KOPT-K1 (cell line): Measurements from ENCODE around the gene ZNF430.

Source experiments
- H3K27ac ChIP-seq: fragments of 200-600 bp; sonication (generic); 2 replicates; pipeline ENCODE4 v1.5.1; 2016; ENCODE audit warnings: antibody characterized with exemption, mild to moderate bottlenecking, low read depth, low read length; ENCODE audit not compliant: poor library complexity, severe bottlenecking
- H3K36me3 ChIP-seq: fragments of 200-600 bp; sonication (generic); 2 replicates; pipeline ENCODE4 v1.5.1; 2017; ENCODE audit warnings: antibody characterized with exemption, mild to moderate bottlenecking, low read length, moderate library complexity; ENCODE audit not compliant: insufficient read depth
- H3K9me3 ChIP-seq: fragments of 200-600 bp; sonication (generic); 2 replicates; pipeline ENCODE4 v1.5.1; 2017; ENCODE audit warnings: antibody characterized with exemption, low read length, mild to moderate bottlenecking; ENCODE audit not compliant: insufficient read depth, poor library complexity, severe bottlenecking

Gene ZNF430

GRCh38 chr19:21092109-21092508, 71.7 kb downstream of the ZNF430 start:
- Histone ChIP-seq H3K27ac (no peak overlapping the region), H3K9me3 (no peaks in the 10 kb centered on the region), H3K36me3 (peaks cover 57% of the 10 kb centered on the region)

DNA sequence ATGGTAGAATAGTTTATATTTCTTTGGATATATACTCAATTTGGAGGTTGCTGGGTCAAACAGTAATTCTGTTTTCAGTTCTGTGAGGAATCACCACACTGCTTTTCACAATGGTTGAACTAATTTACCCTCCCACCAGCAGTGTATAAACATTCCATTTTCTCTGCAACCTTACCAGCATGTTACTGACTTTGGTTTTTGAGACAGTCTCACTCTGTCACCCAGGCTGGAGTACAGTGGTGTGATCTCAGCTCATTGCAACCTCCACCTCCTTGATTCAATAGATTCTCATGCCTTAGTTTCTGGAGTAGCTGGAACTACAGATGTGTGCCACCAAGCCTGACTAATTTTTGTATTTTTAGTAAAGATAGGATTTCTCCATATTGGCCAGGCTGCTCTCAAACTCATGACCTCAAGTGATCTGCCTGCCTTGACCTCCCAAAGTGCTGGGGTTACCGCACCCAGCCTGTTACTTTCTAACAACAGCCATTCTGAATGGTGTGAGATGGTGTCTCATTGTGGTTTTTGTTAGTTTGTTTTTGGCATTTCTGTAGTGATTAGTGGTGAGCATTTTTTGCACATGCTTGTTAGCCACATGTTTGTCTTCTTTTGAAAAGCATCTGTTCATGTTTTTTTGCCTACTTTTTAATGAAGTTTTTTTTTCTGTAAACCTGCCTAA, 74.0 kb downstream of the ZNF430 start:
- Histone ChIP-seq H3K36me3 (peaks cover 44% of the 10 kb centered on the region), H3K9me3 (no peaks in the 10 kb centered on the region), H3K27ac (no peak overlapping the region)

DNA sequence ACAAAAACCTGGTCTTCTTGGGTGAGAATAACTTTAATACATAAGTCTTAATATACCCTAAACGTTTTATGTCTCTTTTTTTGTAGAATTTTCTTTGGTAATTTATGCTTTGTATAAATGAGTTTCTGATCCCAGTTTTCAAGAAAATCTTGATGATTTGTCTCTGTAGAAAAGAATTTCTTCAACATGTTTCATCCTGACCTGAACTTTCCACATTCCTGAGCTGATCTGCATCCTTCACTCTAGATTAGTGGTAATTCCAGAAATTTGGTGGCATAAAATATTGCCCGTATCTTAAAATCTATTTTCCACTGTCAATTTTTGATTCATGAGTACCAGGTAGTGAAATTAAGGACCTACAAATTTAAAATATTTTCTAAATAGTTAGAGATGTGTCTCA, 77.8 kb downstream of the ZNF430 start:
- peaks cover 44% of the 10 kb centered on the region for H3K36me3 ChIP-seq
- no peaks in the 10 kb centered on the region for H3K9me3 ChIP-seq
- no peak overlapping the region for H3K27ac ChIP-seq

- Histone ChIP-seq H3K9me3 (peaks cover 7% of the 10 kb centered on the region), H3K36me3 (peaks cover 51% of the 10 kb centered on the region), H3K27ac (no peak overlapping the region)
These were observed 81.2 kb downstream of the ZNF430 start for GRCh38 chr19:21101521-21102242.

DNA sequence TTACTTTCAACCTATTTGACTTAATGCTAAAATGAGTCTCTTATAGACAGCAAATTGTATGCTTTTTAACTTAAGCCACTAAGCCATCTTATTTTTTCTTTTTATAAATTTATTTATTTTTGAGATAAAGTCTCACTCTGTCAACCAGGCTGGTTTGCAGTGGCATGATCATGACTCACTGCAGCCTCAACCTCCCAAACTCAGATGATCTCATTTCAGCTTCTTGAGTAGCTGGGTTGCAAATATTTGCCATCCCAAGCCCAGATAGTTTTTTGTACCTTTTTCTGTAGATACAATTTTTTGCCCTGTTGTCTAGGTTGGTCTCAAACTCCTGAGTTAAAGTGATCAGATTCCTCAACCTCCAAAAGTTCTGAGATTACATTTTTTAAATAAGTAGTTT, 88.7 kb downstream of the ZNF430 start:
- Histone ChIP-seq H3K36me3 (peaks cover 53% of the 10 kb centered on the region), H3K27ac (no peak overlapping the region), H3K9me3 (peaks cover 49% of the 10 kb centered on the region)
